Esophagus (tissue), 2 donors: ENCODE results near the gene ARL14EPL. TPM values are rescaled to one million over a fixed set of nuclear protein-coding genes. Genes with fewer than 3 reads are reported as not detected.
A peak's percentile ranks its signal among the peaks of the same experiment; 100 is the strongest.
"Not testable (repeated sequence)": the region's sequence is repeated elsewhere in the genome, so short reads cannot be mapped to it uniquely, and the experiment has no call there.

ENCODE experiments used
- H3K27ac ChIP-seq, 2 donors: one replicate each; pipeline ENCODE4 v1.5.1; 2013; ENCODE audit warnings: low read depth in 2 of 2, mild to moderate bottlenecking in 2 of 2, inconsistent platforms in 1 of 2, low read length in 1 of 2, moderate library complexity in 1 of 2
- H3K27me3 ChIP-seq, 2 donors: one replicate each; pipeline ENCODE4 v1.6.1; 2013; ENCODE audit warnings: low read length in 2 of 2, control low read depth in 1 of 2, mild to moderate bottlenecking in 1 of 2; ENCODE audit not compliant: insufficient read depth in 2 of 2, control insufficient read depth in 1 of 2
- H3K36me3 ChIP-seq, 2 donors: one replicate each; pipeline ENCODE4 v1.6.1; 2013; ENCODE audit warnings: low read length in 1 of 2; ENCODE audit not compliant: control insufficient read depth in 2 of 2, insufficient read depth in 2 of 2
- H3K4me1 ChIP-seq, 2 donors: one replicate each; pipeline ENCODE4 v1.6.1; 2013; ENCODE audit warnings: low read length in 1 of 2; ENCODE audit not compliant: control insufficient read depth in 2 of 2, insufficient read depth in 2 of 2
- H3K4me3 ChIP-seq, 2 donors: one replicate each; pipeline ENCODE4 v1.5.1; 2013; ENCODE audit warnings: low read length in 2 of 2, mild to moderate bottlenecking in 2 of 2, low read depth in 1 of 2, moderate library complexity in 1 of 2
- H3K9me3 ChIP-seq, 2 donors: one replicate each; pipeline ENCODE4 v1.6.1; 2013; ENCODE audit warnings: mild to moderate bottlenecking in 2 of 2, low read depth in 1 of 2, low read length in 1 of 2, moderate library complexity in 1 of 2; ENCODE audit not compliant: control insufficient read depth in 2 of 2, insufficient read depth in 1 of 2
- WGBS, 2 donors: extraction: QIAGEN DNeasy Blood & Tissue Kit; methylation state at CpG; one replicate each; pipeline ENCODE4 v1.1.7; 2013; 5-methylcytosine and 5-hydroxymethylcytosine counted together
- polyA plus RNA-seq, 2 donors: library from polyadenylated mRNA; stranded (reverse); fragments of 200-250 nt; gene quantifications; one replicate each; pipeline ENCODE4 v1.2.3, GENCODE V29; 2013
- donor health status: healthy with polysubstance abuse.
- donor health status: Bipolar disorder and iron deficiency.

Gene ARL14EPL
- polyA plus RNA-seq, 2 donors, result 0.05 TPM; not detected in 1

- no peaks in the 10 kb centered on the region for H3K36me3 ChIP-seq
- H3K4me3 ChIP-seq, result no peak overlapping the region
- H3K27ac ChIP-seq, result no peak overlapping the region
- H3K27me3 ChIP-seq, result no peaks in the 10 kb centered on the region
- 54 to 71% methylated on average over 1 of the region's 1 CpG for WGBS, 2 donors
- H3K9me3 ChIP-seq, result no peaks in the 10 kb centered on the region
- H3K4me1 ChIP-seq, result no peaks in the 10 kb centered on the region
Observed at GRCh38 chr5:116076496-116076895, 44.2 kb downstream of the ARL14EPL start.

GRCh38 chr5:116078199-116078598, 45.9 kb downstream of the ARL14EPL start:
- no peak overlapping the region for H3K27ac ChIP-seq
- H3K27me3 ChIP-seq, result no peaks in the 10 kb centered on the region
- 94 to 96% methylated on average over 5 of the region's 5 CpGs for WGBS, 2 donors
- no peaks in the 10 kb centered on the region for H3K9me3 ChIP-seq
- no peaks in the 10 kb centered on the region for H3K36me3 ChIP-seq
- no peak overlapping the region for H3K4me3 ChIP-seq
- H3K4me1 ChIP-seq, result no peaks in the 10 kb centered on the region

GRCh38 chr5:116084287-116084691, 52.0 kb downstream of the ARL14EPL start:
- peak overlapping the region; percentile 42 to 80 for H3K4me3 ChIP-seq
- H3K4me1 ChIP-seq, result peaks cover 0 to 6% of the 10 kb centered on the region in 2 donors
- H3K36me3 ChIP-seq, result no peaks in the 10 kb centered on the region
- 10 to 15% methylated on average over 11 of the region's 11 CpGs for WGBS, 2 donors
- H3K27ac ChIP-seq, result no peak overlapping the region
- H3K9me3 ChIP-seq, result no peaks in the 10 kb centered on the region
- H3K27me3 ChIP-seq, result no peaks in the 10 kb centered on the region

- 0% methylated on average over 65 of the region's 65 CpGs for WGBS, 2 donors
- H3K4me1 ChIP-seq, result peaks cover 0 to 6% of the 10 kb centered on the region in 2 donors
- peak within 1 kb of the TSS; percentile 84 to 93 for H3K27ac ChIP-seq
- H3K27me3 ChIP-seq, result no peaks in the 10 kb centered on the region
- no peaks in the 10 kb centered on the region for H3K9me3 ChIP-seq
- H3K36me3 ChIP-seq, result no peaks in the 10 kb centered on the region
- H3K4me3 ChIP-seq, result peak within 1 kb of the TSS; percentile 80 to 99
Observed at GRCh38 chr5:116084871-116085715, 52.8 kb downstream of the ARL14EPL start, which contains the start of gene COMMD10. TSS of gene COMMD10 (plus strand) at chr5:116085025.

- H3K4me3 ChIP-seq, H3K27me3 ChIP-seq, H3K27ac ChIP-seq, H3K4me1 ChIP-seq, H3K36me3 ChIP-seq, H3K9me3 ChIP-seq: not testable (repeated sequence)
- 97 to 99% methylated on average over 11 of the region's 11 CpGs for WGBS, 2 donors
Observed at GRCh38 chr5:116086309-116086708, 54.0 kb downstream of the ARL14EPL start.

- no peak overlapping the region for H3K27ac ChIP-seq
- H3K9me3 ChIP-seq, result no peaks in the 10 kb centered on the region
- H3K4me3 ChIP-seq, result no peak overlapping the region
- no peaks in the 10 kb centered on the region for H3K27me3 ChIP-seq
- no peaks in the 10 kb centered on the region for H3K36me3 ChIP-seq
- peaks cover 0 to 6% of the 10 kb centered on the region in 2 donors for H3K4me1 ChIP-seq
Observed at GRCh38 chr5:116088062-116088461, 55.8 kb downstream of the ARL14EPL start.

- Histone ChIP-seq H3K27me3 (no peaks in the 10 kb centered on the region), H3K36me3 (peaks cover 0 to 2% of the 10 kb centered on the region in 2 donors), H3K4me1 (no peaks in the 10 kb centered on the region), H3K9me3 (no peaks in the 10 kb centered on the region), H3K27ac (no peak overlapping the region), H3K4me3 (no peak overlapping the region)
- WGBS, 2 donors, result 92 to 94% methylated on average over 3 of the region's 3 CpGs
Observed at GRCh38 chr5:116090302-116090701, 58.0 kb downstream of the ARL14EPL start.

GRCh38 chr5:116091416-116091815, 59.1 kb downstream of the ARL14EPL start:
- Histone ChIP-seq H3K36me3 (peaks cover 0 to 2% of the 10 kb centered on the region in 2 donors), H3K4me3 (no peak overlapping the region), H3K9me3 (no peaks in the 10 kb centered on the region), H3K27me3 (no peaks in the 10 kb centered on the region), H3K4me1 (no peaks in the 10 kb centered on the region), H3K27ac (no peak overlapping the region)
- 0 to 35% methylated on average over 1 of the region's 1 CpG for WGBS, 2 donors

GRCh38 chr5:116097301-116097700, 65.0 kb downstream of the ARL14EPL start:
- H3K36me3 ChIP-seq, result peaks cover 0 to 2% of the 10 kb centered on the region in 2 donors
- no peaks in the 10 kb centered on the region for H3K27me3 ChIP-seq
- H3K9me3 ChIP-seq, result no peaks in the 10 kb centered on the region
- no peaks in the 10 kb centered on the region for H3K4me1 ChIP-seq
- 83 to 88% methylated on average over 4 of the region's 4 CpGs for WGBS, 2 donors
- no peak overlapping the region for H3K4me3 ChIP-seq
- H3K27ac ChIP-seq, result peak overlapping the region in 1 of 2 donors; percentile 21

GRCh38 chr5:116098998-116099397, 66.7 kb downstream of the ARL14EPL start:
- no peak overlapping the region for H3K27ac ChIP-seq
- 77 to 92% methylated on average over 2 of the region's 2 CpGs for WGBS, 2 donors

More at GRCh38 chr5:116098998-116099397, 66.7 kb downstream of the ARL14EPL start:
- Histone ChIP-seq H3K36me3 (peaks cover 0 to 2% of the 10 kb centered on the region in 2 donors), H3K4me3 (no peak overlapping the region), H3K27me3 (no peaks in the 10 kb centered on the region), H3K9me3 (no peaks in the 10 kb centered on the region), H3K4me1 (no peaks in the 10 kb centered on the region)
